Colonic mucosa (tissue), 4 donors: ENCODE measurements around the gene SUN1. TPM values are rescaled to one million over a fixed set of nuclear protein-coding genes. Genes with fewer than 3 reads are reported as not detected.

Experiments
- DNase-seq: peaks from one replicate; pipeline ENCODE4 v3.0.0-alpha.2; 2020
- H3K27ac ChIP-seq: fragments of 200-600 bp; one replicate; pipeline ENCODE4 v1.8.0; 2021
- H3K27me3 ChIP-seq: fragments of 200-600 bp; one replicate; pipeline ENCODE4 v1.8.0; 2021
- H3K36me3 ChIP-seq: fragments of 200-600 bp; one replicate; pipeline ENCODE4 v1.8.0; 2021
- H3K4me1 ChIP-seq: fragments of 200-600 bp; one replicate; pipeline ENCODE4 v1.8.0; 2021; ENCODE audit warnings: mild to moderate bottlenecking
- H3K4me3 ChIP-seq: fragments of 200-600 bp; one replicate; pipeline ENCODE4 v1.8.0; 2021
- H3K9ac ChIP-seq, 2 donors: one replicate each; pipeline ENCODE4 v1.7.0; 2013; ENCODE audit warnings: control low read depth in 2 of 2, low read depth in 2 of 2, low read length in 2 of 2
- H3K9me3 ChIP-seq: fragments of 200-600 bp; one replicate; pipeline ENCODE4 v1.8.0; 2021
- CTCF ChIP-seq: fragments of 200-600 bp; IDR thresholded peaks from one replicate; pipeline ENCODE4 v1.8.0; 2022; ENCODE audit warnings: antibody characterized with exemption, mild to moderate bottlenecking
- intact Hi-C: fragments of 100-400 bp; cut with DNase I; formaldehyde crosslinking; loops from one replicate; pipeline ENCODE4 v1.14.1; 2022
- total RNA-seq, 2 donors: library from RNA; stranded (reverse); fragmentation: NEBNext Ultra II Directional in 1 of 2; extraction: Animal tissue kit (Norgen Biotek cat#: 25700) in 1 of 2; gene quantifications; one replicate each; pipeline ENCODE4 v1.2.1, GENCODE V29; 2021
- donor health status: healthy.
- donor health status: DM: no; HTN: no; CAD: no.
- donor health status: DM: no; HTN: no; CAD: no.

SUN1 gene
- total RNA-seq, 2 donors from 2014 or later, result 122 to 158 TPM

GRCh38 chr7:884191-885003 is 52.1 kb downstream of the SUN1 start:
- Histone ChIP-seq H3K4me1 (no peaks in the 10 kb centered on the region), H3K27me3 (no peaks in the 10 kb centered on the region), H3K9me3 (no peaks in the 10 kb centered on the region), H3K36me3 (peaks cover 12% of the 10 kb centered on the region), H3K4me3 (no peak overlapping the region), H3K27ac (no peak overlapping the region), H3K9ac (no peak overlapping the region)
- no peak for TF ChIP-seq CTCF
- intact Hi-C loops, result no loop called here
- DNase-seq, result no peak

GRCh38 chr7:885261-885892 is 53.1 kb downstream of the SUN1 start:
- no peak overlapping the region for H3K4me3 ChIP-seq
- H3K4me1 ChIP-seq, result no peaks in the 10 kb centered on the region
- DNase-seq, result no peak
- intact Hi-C loops, result no loop called here
- H3K27me3 ChIP-seq, result no peaks in the 10 kb centered on the region
- TF ChIP-seq CTCF, result no peak
- H3K9me3 ChIP-seq, result no peaks in the 10 kb centered on the region
- H3K9ac ChIP-seq, result no peak overlapping the region
- peaks cover 12% of the 10 kb centered on the region for H3K36me3 ChIP-seq
- no peak overlapping the region for H3K27ac ChIP-seq

- TF ChIP-seq CTCF, result no peak
- Histone ChIP-seq H3K4me1 (no peaks in the 10 kb centered on the region), H3K27ac (no peak overlapping the region), H3K4me3 (no peak overlapping the region), H3K9me3 (no peaks in the 10 kb centered on the region), H3K27me3 (no peaks in the 10 kb centered on the region), H3K9ac (no peak overlapping the region), H3K36me3 (peaks cover 12% of the 10 kb centered on the region)
- intact Hi-C loops, result no loop called here
- DNase-seq, result no peak
Measured at GRCh38 chr7:885893-886625, 53.8 kb downstream of the SUN1 start.

- Histone ChIP-seq H3K4me3 (no peak overlapping the region), H3K9me3 (no peaks in the 10 kb centered on the region), H3K36me3 (peaks cover 16% of the 10 kb centered on the region), H3K27me3 (no peaks in the 10 kb centered on the region), H3K4me1 (no peaks in the 10 kb centered on the region), H3K9ac (no peak overlapping the region), H3K27ac (no peak overlapping the region)
- intact Hi-C loops, result no loop called here
- DNase-seq, result no peak
- TF ChIP-seq CTCF, result no peak
Measured at GRCh38 chr7:886626-887487, 54.6 kb downstream of the SUN1 start.

- Histone ChIP-seq H3K27me3 (no peaks in the 10 kb centered on the region), H3K27ac (no peak overlapping the region), H3K4me3 (no peak overlapping the region), H3K9ac (no peak overlapping the region), H3K36me3 (peaks cover 16% of the 10 kb centered on the region), H3K4me1 (no peaks in the 10 kb centered on the region), H3K9me3 (no peaks in the 10 kb centered on the region)
- no peak for TF ChIP-seq CTCF
- intact Hi-C loops, result no loop called here
- no peak for DNase-seq
Measured at GRCh38 chr7:887488-887820, 55.2 kb downstream of the SUN1 start.
